SU-DHL-6 (cell line): ENCODE data around the gene DNAL4.

Source experiments
- H2AFZ ChIP-seq: fragments of 200-600 bp; sonication (generic); 2 replicates; pipeline ENCODE4 v1.6.1; 2014; ENCODE audit warnings: low read depth, mild to moderate bottlenecking, moderate library complexity, mixed read lengths, antibody characterized with exemption, low read length; ENCODE audit not compliant: severe bottlenecking
- H3F3A ChIP-seq: fragments of 200-600 bp; shearing (Covaris generic); 2 replicates; pipeline ENCODE4 v1.6.0; 2016; ENCODE audit warnings: antibody characterized with exemption, mild to moderate bottlenecking; ENCODE audit not compliant: insufficient read depth
- H3K27ac ChIP-seq: fragments of 200-600 bp; sonication (generic); 2 replicates; pipeline ENCODE4 v1.5.1; 2016; ENCODE audit warnings: low read depth, mild to moderate bottlenecking, low read length, moderate library complexity, mixed read lengths
- H3K27me3 ChIP-seq: fragments of 200-600 bp; sonication (generic), shearing (Covaris generic); 2 replicates; pipeline ENCODE4 v1.6.0; 2014; ENCODE audit warnings: mild to moderate bottlenecking, low read length
- H3K36me3 ChIP-seq: fragments of 200-600 bp; sonication (generic); 2 replicates; pipeline ENCODE4 v1.6.1; 2014; ENCODE audit warnings: mild to moderate bottlenecking, low read length, mixed read lengths
- H3K4me2 ChIP-seq: fragments of 300-600, 200-600 bp; shearing (Covaris generic), sonication (generic); 2 replicates; pipeline ENCODE4 v1.6.0; 2014; ENCODE audit warnings: low read length, low read depth, mild to moderate bottlenecking; ENCODE audit not compliant: poor library complexity, severe bottlenecking
- H3K4me3 ChIP-seq: fragments of 200-600 bp; sonication (generic); 2 replicates; pipeline ENCODE4 v1.5.1; 2014; ENCODE audit warnings: antibody characterized with exemption, low read length, mild to moderate bottlenecking, mixed read lengths; ENCODE audit not compliant: insufficient read depth, poor library complexity, severe bottlenecking
- H3K79me2 ChIP-seq: fragments of 200-600 bp; sonication (generic); 2 replicates; pipeline ENCODE4 v1.6.1; 2014; ENCODE audit warnings: mild to moderate bottlenecking, low read length, moderate library complexity; ENCODE audit not compliant: insufficient read depth
- H3K9ac ChIP-seq: fragments of 200-600 bp; sonication (generic); 2 replicates; pipeline ENCODE4 v1.7.0; 2014; ENCODE audit warnings: mild to moderate bottlenecking, low read length
- H3K9me2 ChIP-seq: fragments of 200-600 bp; sonication (generic); replicated peaks from 2 replicates; pipeline ENCODE4 v1.6.1; 2014; ENCODE audit warnings: low read length; ENCODE audit not compliant: insufficient read depth
- H3K9me3 ChIP-seq: fragments of 200-600 bp; sonication (generic); 2 replicates; pipeline ENCODE4 v1.6.1; 2014; ENCODE audit warnings: low read length, mixed read lengths; ENCODE audit not compliant: insufficient read depth
- H4K20me1 ChIP-seq: fragments of 200-600 bp; sonication (generic); 2 replicates; pipeline ENCODE4 v1.6.1; 2014; ENCODE audit warnings: low read depth, mild to moderate bottlenecking, antibody characterized with exemption, low read length, moderate library complexity, mixed read lengths
- CTCF ChIP-seq: fragments of 200-600 bp; sonication (generic); IDR thresholded peaks from one replicate; pipeline ENCODE4 v1.5.1; 2017; ENCODE audit warnings: antibody characterized with exemption, mild to moderate bottlenecking, low read length, moderate library complexity; ENCODE audit not compliant: insufficient read depth, poor library complexity, severe bottlenecking
- EZH2phosphoT487 ChIP-seq: fragments of 200-600 bp; sonication (generic), shearing (Covaris generic); conservative IDR thresholded peaks from 2 replicates; pipeline ENCODE4 v1.6.1; 2018; ENCODE audit warnings: mild to moderate bottlenecking, antibody characterized with exemption, low read length, moderate library complexity, mixed read lengths

The DNAL4 gene

GRCh38 chr22:38751066-38751421 is 42.9 kb downstream of the DNAL4 start:
- Histone ChIP-seq H3K36me3 (no peaks in the 10 kb centered on the region), H3K9ac (peak overlapping the region; percentile 49), H3K27me3 (no peaks in the 10 kb centered on the region), H2AFZ (no peak overlapping the region), H3K4me3 (no peak overlapping the region), H3K9me2 (no peaks in the 10 kb centered on the region), H4K20me1 (no peaks in the 10 kb centered on the region), H3K9me3 (no peaks in the 10 kb centered on the region), H3K27ac (peak overlapping the region; percentile 93), H3F3A (peaks cover 25% of the 10 kb centered on the region), H3K79me2 (peaks cover 29% of the 10 kb centered on the region), H3K4me2 (no peak overlapping the region)
- TF ChIP-seq EZH2phosphoT487 (no peak), CTCF (no peak)

- no peaks in the 10 kb centered on the region for H3K36me3 ChIP-seq
- no peak overlapping the region for H3K27ac ChIP-seq
Observed at GRCh38 chr22:38750638-38751037, 43.3 kb downstream of the DNAL4 start.

GRCh38 chr22:38750104-38750503 is 43.8 kb downstream of the DNAL4 start:
- H3K9me3 ChIP-seq, result no peaks in the 10 kb centered on the region
- H3K9ac ChIP-seq, result no peak overlapping the region
- no peaks in the 10 kb centered on the region for H3K36me3 ChIP-seq
- no peak overlapping the region for H3K4me3 ChIP-seq
- no peak for TF ChIP-seq CTCF
- no peak for TF ChIP-seq EZH2phosphoT487
- no peak overlapping the region for H2AFZ ChIP-seq
- H3K27me3 ChIP-seq, result no peaks in the 10 kb centered on the region
- no peaks in the 10 kb centered on the region for H3K9me2 ChIP-seq
- peaks cover 25% of the 10 kb centered on the region for H3K79me2 ChIP-seq
- no peak overlapping the region for H3K4me2 ChIP-seq
- no peak overlapping the region for H3K27ac ChIP-seq
- peaks cover 25% of the 10 kb centered on the region for H3F3A ChIP-seq
- H4K20me1 ChIP-seq, result no peaks in the 10 kb centered on the region

More at GRCh38 chr22:38750638-38751037, 43.3 kb downstream of the DNAL4 start:
- Histone ChIP-seq H2AFZ (no peak overlapping the region), H3K9me2 (no peaks in the 10 kb centered on the region), H3K27me3 (no peaks in the 10 kb centered on the region), H3K4me2 (no peak overlapping the region), H3F3A (peaks cover 25% of the 10 kb centered on the region), H3K4me3 (no peak overlapping the region), H3K79me2 (peaks cover 29% of the 10 kb centered on the region), H3K9me3 (no peaks in the 10 kb centered on the region), H4K20me1 (no peaks in the 10 kb centered on the region), H3K9ac (no peak overlapping the region)
- TF ChIP-seq EZH2phosphoT487 (no peak), CTCF (no peak)

- Histone ChIP-seq H2AFZ (no peak overlapping the region), H3F3A (peaks cover 17% of the 10 kb centered on the region), H3K4me2 (no peak overlapping the region), H3K9me3 (no peaks in the 10 kb centered on the region), H3K9me2 (no peaks in the 10 kb centered on the region), H4K20me1 (no peaks in the 10 kb centered on the region), H3K27ac (no peak overlapping the region), H3K27me3 (no peaks in the 10 kb centered on the region), H3K4me3 (no peak overlapping the region), H3K79me2 (peaks cover 10% of the 10 kb centered on the region), H3K36me3 (no peaks in the 10 kb centered on the region), H3K9ac (no peak overlapping the region)
- no peak for TF ChIP-seq EZH2phosphoT487
Observed at GRCh38 chr22:38748487-38749136, 45.3 kb downstream of the DNAL4 start.
